ENCODE measurements around the gene LNX1. TPM values are rescaled to one million over a fixed set of nuclear protein-coding genes. Genes with fewer than 3 reads are reported as not detected.

LNX1 gene
- total and polyA plus RNA-seq, 9 of the 15 experiments (the other 6 are each of a cell fraction or from before 2014, with no cell fraction given), result 0.40 to 3.6 (median 2.2) TPM

GRCh38 chr4:53562409-53562808, 28.9 kb downstream of the LNX1 start (continued):
- no peak for TF ChIP-seq MNT (conservative IDR thresholded peaks at IDR 0.05)
- TF ChIP-seq MYNN (IDR thresholded peaks at IDR 0.05), result no peak
- no peak for TF ChIP-seq MYNN (CRISPR knock-in tag; IDR thresholded peaks at IDR 0.05)
- TF ChIP-seq ARID2 (IDR thresholded peaks at IDR 0.05), result no peak
- no peak for TF ChIP-seq TSC22D4 (tag; IDR thresholded peaks at IDR 0.05)
- TF ChIP-seq ZNF384 (IDR thresholded peaks at IDR 0.05; ENCODE audit: low read depth, low read length), result no peak
- no peak for TF ChIP-seq ARID1B (IDR thresholded peaks at IDR 0.05)
- TF ChIP-seq ZNF785 (CRISPR knock-in tag; IDR thresholded peaks at IDR 0.05), result no peak
- no peak for TF ChIP-seq USF1 (CRISPR knock-in tag; IDR thresholded peaks at IDR 0.05)
- no peak for TF ChIP-seq ELK3 (CRISPR knock-in tag; IDR thresholded peaks at IDR 0.05)
- no peak for TF ChIP-seq ZNF699 (CRISPR knock-in tag; IDR thresholded peaks at IDR 0.05; ENCODE audit: insufficient replicate concordance)
- TF ChIP-seq HES1 (IDR thresholded peaks at IDR 0.05; ENCODE audit: low read depth), result no peak
- no peak for TF ChIP-seq SUPT5H (IDR thresholded peaks at IDR 0.05)
- no peak for TF ChIP-seq GABPA (tag; conservative IDR thresholded peaks at IDR 0.05; ENCODE audit: low read depth)
